Activated T-cell treated with anti-CD3 and anti-CD28 coated beads, Interleukin-2, amount 50 U/mL, for 72 hours (primary cell): ENCODE data around the gene PIP4K2C. TPM values are rescaled to one million over a fixed set of nuclear protein-coding genes. Genes with fewer than 3 reads are reported as not detected.
A peak's percentile ranks its signal among the peaks of the same experiment; 100 is the strongest.
"Not testable (repeated sequence)": the region's sequence is repeated elsewhere in the genome, so short reads cannot be mapped to it uniquely, and the experiment has no call there.

ENCODE experiments used
- ATAC-seq, 2 donors: fragments of 150-1000 bp; cut with Tn5 transposase; replicated peaks in 1 of 2; 2 replicates each; pipeline ENCODE4 v1.10.0; 2021; ENCODE audit warnings: moderate library complexity in 2 of 2, mild to moderate bottlenecking in 1 of 2
- DNase-seq, 2 donors: peaks; one replicate each; pipeline ENCODE4 v3.0.0; 2021 to 2022; ENCODE audit warnings: mixed read lengths in 1 of 2
- H3K27ac Mint-ChIP-seq: one replicate; pipeline ENCODE4 v1.8.0; 2022; ENCODE audit warnings: mild to moderate bottlenecking, moderate library complexity, mixed read lengths
- H3K27me3 Mint-ChIP-seq: one replicate; pipeline ENCODE4 v1.8.0; 2022; ENCODE audit warnings: low read depth, mixed read lengths
- H3K36me3 Mint-ChIP-seq, 2 donors: one replicate each; pipeline ENCODE4 v1.8.0; 2022; ENCODE audit warnings: mixed read lengths in 2 of 2, mild to moderate bottlenecking in 1 of 2; ENCODE audit not compliant: insufficient read depth in 2 of 2
- H3K4me1 Mint-ChIP-seq: one replicate; pipeline ENCODE4 v1.8.0; 2022; ENCODE audit warnings: low read depth, mixed read lengths
- H3K4me3 Mint-ChIP-seq, 2 donors: one replicate each; pipeline ENCODE4 v1.8.0; 2022; ENCODE audit warnings: mild to moderate bottlenecking in 2 of 2, mixed read lengths in 2 of 2, moderate library complexity in 2 of 2
- H3K9me3 Mint-ChIP-seq, 2 donors: one replicate each; pipeline ENCODE4 v1.8.0; 2022; ENCODE audit warnings: mixed read lengths in 2 of 2
- total RNA-seq, 2 donors: library from RNA; stranded (reverse); gene quantifications; one replicate each; pipeline ENCODE4 v1.2.3, GENCODE V29; 2022

The PIP4K2C gene
- total RNA-seq, 2 donors from 2014 or later: 21.3 to 23.1 TPM

DNA sequence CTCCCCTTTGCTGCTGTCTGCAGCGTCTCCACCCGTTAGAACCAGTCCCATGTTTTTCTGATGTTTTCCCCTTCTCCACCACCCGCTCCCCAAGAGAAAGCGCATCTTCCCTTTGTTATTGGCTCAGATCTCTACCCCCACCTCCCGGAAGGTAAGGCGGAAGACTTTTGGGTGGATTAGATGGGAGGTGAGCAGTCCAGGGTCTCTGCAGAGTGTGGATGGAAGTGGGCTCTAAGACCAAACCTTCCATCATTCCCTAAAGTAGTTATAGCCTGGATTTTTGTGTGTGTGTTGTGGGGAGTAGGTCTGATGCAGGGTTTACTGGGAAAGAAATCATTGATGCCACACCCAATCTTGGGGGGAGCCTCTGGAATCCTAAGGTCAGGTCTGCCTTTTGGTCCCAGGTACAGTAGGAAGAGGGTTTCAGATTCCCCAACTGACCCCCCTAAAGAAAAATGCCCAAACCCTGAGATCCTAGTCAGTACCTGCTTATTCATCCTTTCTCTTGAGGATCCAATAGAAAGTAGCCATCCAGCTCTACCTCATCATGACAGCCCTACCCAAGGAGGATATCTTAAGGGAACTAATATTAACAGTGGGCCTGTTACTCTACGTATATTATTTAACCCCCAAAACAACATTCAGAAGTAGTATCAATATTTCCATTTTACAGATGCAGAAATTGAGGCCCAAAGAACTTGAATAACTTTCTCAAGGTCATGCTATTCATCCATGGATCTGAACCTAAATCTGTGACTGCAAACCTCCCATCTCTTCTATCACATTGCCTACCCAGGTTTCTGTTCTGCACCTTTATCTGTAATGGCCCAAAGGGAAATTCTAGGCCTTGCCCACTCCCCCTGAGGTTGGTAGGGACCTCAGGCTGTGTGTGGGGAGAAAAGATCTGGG is 40.1 kb upstream of the PIP4K2C start:
- H3K4me1 Mint-ChIP-seq: peaks cover 50% of the 10 kb centered on the region
- peaks cover 13% of the 10 kb centered on the region for H3K27me3 Mint-ChIP-seq
- H3K36me3 Mint-ChIP-seq: peaks cover 0 to 4% of the 10 kb centered on the region in 2 donors
- H3K9me3 Mint-ChIP-seq: no peaks in the 10 kb centered on the region
- DNase-seq: no peak
- no peak overlapping the region for H3K27ac Mint-ChIP-seq
- no peak for ATAC-seq
- peak overlapping the region; percentile 88 to 90 for H3K4me3 Mint-ChIP-seq

GRCh38 chr12:57551637-57552305 is 39.2 kb upstream of the PIP4K2C start:
- Mint-ChIP-seq H3K36me3 (no peaks in the 10 kb centered on the region), H3K27ac (no peak overlapping the region), H3K4me1 (peaks cover 46% of the 10 kb centered on the region), H3K27me3 (peaks cover 13% of the 10 kb centered on the region), H3K4me3 (no peak overlapping the region), H3K9me3 (no peaks in the 10 kb centered on the region)
- no peak for DNase-seq
- no peak for ATAC-seq

DNA sequence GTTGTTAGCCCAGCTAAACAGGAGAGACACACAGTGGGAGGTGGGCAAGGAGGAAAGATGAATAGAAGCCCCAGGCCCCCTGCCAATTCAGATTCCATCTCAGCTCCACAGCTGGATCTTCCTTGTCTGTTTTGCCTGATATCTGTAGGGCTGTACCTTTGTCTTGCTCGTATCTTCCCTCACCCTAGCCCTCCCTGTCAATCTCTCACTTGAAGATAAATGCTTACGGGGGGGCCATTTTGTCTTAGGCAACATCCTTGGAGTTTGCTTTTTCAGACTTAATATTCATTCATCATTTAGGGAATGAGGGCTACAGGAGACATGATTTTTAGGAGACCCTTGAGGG is 38.7 kb upstream of the PIP4K2C start:
- no peak overlapping the region for H3K4me3 Mint-ChIP-seq
- H3K27ac Mint-ChIP-seq: no peak overlapping the region
- DNase-seq (no peak), ATAC-seq (no peak)
- H3K9me3 Mint-ChIP-seq: no peaks in the 10 kb centered on the region
- peaks cover 45% of the 10 kb centered on the region for H3K4me1 Mint-ChIP-seq
- peaks cover 13% of the 10 kb centered on the region for H3K27me3 Mint-ChIP-seq
- H3K36me3 Mint-ChIP-seq: no peaks in the 10 kb centered on the region

DNA sequence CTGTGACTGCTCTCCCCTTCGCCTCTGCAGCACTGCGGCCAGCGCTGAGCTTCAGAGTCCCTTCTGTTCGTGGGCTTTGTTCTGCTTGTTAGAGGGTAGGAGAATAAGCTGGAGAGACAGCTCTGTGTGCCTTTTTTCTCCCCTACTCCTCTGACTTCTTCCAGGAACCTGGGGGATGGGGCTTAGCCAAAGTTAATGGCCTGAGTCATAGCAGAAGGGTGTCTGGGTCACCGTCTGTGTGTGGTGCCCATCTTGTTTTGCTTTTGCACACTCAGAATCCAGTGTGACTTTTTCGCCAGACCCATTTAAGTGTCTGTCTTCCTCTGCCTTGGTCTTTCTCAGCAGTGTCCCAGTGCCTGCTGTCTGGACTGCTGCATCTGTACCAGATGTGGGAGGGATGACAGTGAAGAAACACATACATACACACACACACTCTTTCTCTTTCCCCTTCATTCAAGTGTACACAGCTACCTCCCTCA is 38.1 kb upstream of the PIP4K2C start:
- DNase-seq (no peak), ATAC-seq (no peak)
- Mint-ChIP-seq H3K4me3 (no peak overlapping the region), H3K36me3 (no peaks in the 10 kb centered on the region), H3K27ac (no peak overlapping the region), H3K4me1 (peaks cover 39% of the 10 kb centered on the region), H3K9me3 (no peaks in the 10 kb centered on the region), H3K27me3 (peaks cover 13% of the 10 kb centered on the region)

- H3K27ac Mint-ChIP-seq: no peak overlapping the region
- DNase-seq (no peak), ATAC-seq (no peak)
- H3K4me3 Mint-ChIP-seq: no peak overlapping the region
- no peaks in the 10 kb centered on the region for H3K36me3 Mint-ChIP-seq
- H3K4me1 Mint-ChIP-seq: peaks cover 34% of the 10 kb centered on the region
- H3K27me3 Mint-ChIP-seq: peaks cover 9% of the 10 kb centered on the region
- H3K9me3 Mint-ChIP-seq: no peaks in the 10 kb centered on the region
These were observed 37.4 kb upstream of the PIP4K2C start for GRCh38 chr12:57553343-57554202.

DNA sequence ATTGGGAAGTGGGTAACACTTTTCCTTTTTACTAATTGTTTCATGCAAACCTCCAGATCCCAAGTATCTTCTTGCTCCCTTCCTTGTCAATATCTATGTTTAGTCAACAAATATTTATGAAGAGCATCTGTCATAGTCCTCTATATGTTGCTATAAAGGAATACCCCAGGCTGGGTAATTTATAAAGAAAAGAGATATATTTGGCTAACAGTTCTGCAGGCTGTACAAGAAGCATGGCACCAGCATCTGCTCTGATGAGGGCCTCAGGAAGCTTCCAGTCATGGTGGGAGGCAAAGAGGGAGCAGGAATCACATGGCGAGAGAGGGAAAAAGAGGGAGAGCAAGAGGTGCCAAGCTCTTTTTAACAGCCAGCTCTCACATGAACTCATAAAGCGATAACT is 36.5 kb upstream of the PIP4K2C start:
- Mint-ChIP-seq H3K36me3 (no peaks in the 10 kb centered on the region), H3K4me3 (no peak overlapping the region), H3K27ac (no peak overlapping the region), H3K4me1 (peaks cover 25% of the 10 kb centered on the region), H3K9me3 (no peaks in the 10 kb centered on the region), H3K27me3 (peaks cover under 1% of the 10 kb centered on the region)
- no peak for DNase-seq
- no peak for ATAC-seq

GRCh38 chr12:57554897-57555296 is 36.1 kb upstream of the PIP4K2C start:
- H3K4me3 Mint-ChIP-seq: no peak overlapping the region
- H3K27ac Mint-ChIP-seq: no peak overlapping the region
- no peaks in the 10 kb centered on the region for H3K27me3 Mint-ChIP-seq
- DNase-seq (no peak), ATAC-seq (no peak)
- no peaks in the 10 kb centered on the region for H3K9me3 Mint-ChIP-seq
- peaks cover 21% of the 10 kb centered on the region for H3K4me1 Mint-ChIP-seq
- no peaks in the 10 kb centered on the region for H3K36me3 Mint-ChIP-seq

- no peaks in the 10 kb centered on the region for H3K9me3 Mint-ChIP-seq
- peaks cover 12% of the 10 kb centered on the region for H3K27me3 Mint-ChIP-seq
- DNase-seq (no peak), ATAC-seq (no peak)
- H3K4me3 Mint-ChIP-seq: no peak overlapping the region
- H3K27ac Mint-ChIP-seq: no peak overlapping the region
- peaks cover 5% of the 10 kb centered on the region for H3K4me1 Mint-ChIP-seq
- no peaks in the 10 kb centered on the region for H3K36me3 Mint-ChIP-seq
These were observed 32.1 kb upstream of the PIP4K2C start for GRCh38 chr12:57558864-57559263.

- ATAC-seq (no peak), DNase-seq (no peak)
- no peak overlapping the region for H3K4me3 Mint-ChIP-seq
These were observed 30.5 kb upstream of the PIP4K2C start for GRCh38 chr12:57560516-57560915.

DNA sequence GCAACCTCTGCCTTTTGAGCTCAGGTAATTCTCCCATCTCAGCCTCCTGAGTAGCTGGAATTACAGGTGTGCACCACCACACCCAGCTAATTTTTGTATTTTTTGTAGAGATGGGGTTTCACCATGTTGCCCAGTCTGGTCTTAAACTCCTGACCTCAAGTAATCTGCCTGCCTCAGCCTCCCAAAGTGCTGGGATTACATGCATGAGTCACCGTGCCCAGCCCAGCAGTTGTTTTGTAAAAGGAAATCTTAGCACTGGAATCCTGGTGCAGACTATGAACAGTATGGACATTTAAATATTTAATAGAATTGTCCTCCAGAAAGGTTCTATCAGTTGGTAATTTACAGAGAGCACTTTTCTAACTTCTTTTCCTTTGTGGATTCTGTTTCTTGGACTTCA is 29.9 kb upstream of the PIP4K2C start:
- peaks cover 12% of the 10 kb centered on the region for H3K27me3 Mint-ChIP-seq
- not testable (repeated sequence) for H3K9me3 Mint-ChIP-seq, DNase-seq, ATAC-seq, H3K4me3 Mint-ChIP-seq, H3K4me1 Mint-ChIP-seq, H3K27ac Mint-ChIP-seq, H3K36me3 Mint-ChIP-seq

More at GRCh38 chr12:57560516-57560915, 30.5 kb upstream of the PIP4K2C start:
- H3K36me3 Mint-ChIP-seq: no peaks in the 10 kb centered on the region
- no peaks in the 10 kb centered on the region for H3K9me3 Mint-ChIP-seq
- peaks cover 5% of the 10 kb centered on the region for H3K4me1 Mint-ChIP-seq
- H3K27ac Mint-ChIP-seq: no peak overlapping the region
- peaks cover 12% of the 10 kb centered on the region for H3K27me3 Mint-ChIP-seq

DNA sequence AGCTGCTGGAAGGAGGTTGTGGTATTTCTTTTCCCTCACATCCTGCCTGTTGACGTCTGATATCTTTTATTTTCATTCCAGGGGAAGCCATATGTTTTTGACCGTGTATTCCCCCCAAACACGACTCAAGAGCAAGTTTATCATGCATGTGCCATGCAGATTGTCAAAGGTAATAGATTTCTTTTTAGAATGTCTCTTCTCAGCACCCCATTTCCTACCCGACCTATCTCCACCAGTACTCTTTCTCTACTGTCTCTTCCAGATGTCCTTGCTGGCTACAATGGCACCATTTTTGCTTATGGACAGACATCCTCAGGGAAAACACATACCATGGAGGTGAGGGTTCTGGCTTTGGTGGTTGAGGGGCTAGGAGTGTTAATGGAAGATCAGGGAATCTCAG is 27.6 kb upstream of the PIP4K2C start:
- Mint-ChIP-seq H3K9me3 (no peaks in the 10 kb centered on the region), H3K27ac (no peak overlapping the region), H3K36me3 (no peaks in the 10 kb centered on the region), H3K4me3 (no peak overlapping the region), H3K27me3 (peaks cover 12% of the 10 kb centered on the region), H3K4me1 (no peaks in the 10 kb centered on the region)
- DNase-seq (no peak), ATAC-seq (no peak)

DNA sequence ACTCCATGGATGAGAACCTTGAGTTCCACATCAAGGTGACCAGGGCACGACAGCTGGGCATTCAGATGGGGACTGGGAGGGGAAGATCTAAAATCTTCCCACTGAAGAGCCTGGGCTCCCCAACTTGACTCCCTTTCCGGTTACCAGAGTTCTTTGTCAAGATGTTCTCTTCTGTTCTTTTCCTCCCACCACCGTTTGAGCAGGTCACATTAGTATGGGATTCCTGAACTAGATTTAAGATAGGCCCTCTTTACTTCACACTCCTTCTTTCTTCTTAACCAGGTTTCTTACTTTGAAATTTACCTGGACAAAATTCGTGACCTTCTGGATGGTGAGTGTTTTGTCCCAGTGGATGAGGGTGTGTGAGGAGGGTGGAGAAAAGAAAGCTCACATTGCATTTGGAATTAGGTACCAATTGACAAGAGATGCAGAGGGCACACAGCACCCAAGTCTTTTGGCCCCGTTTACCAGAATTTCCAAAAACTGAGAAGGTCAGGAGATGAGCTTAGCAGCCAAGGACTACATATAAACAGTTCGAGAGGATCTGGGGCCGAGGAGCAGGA is 26.7 kb upstream of the PIP4K2C start:
- ATAC-seq (no peak), DNase-seq (no peak)
- Mint-ChIP-seq H3K4me3 (no peak overlapping the region), H3K9me3 (no peaks in the 10 kb centered on the region), H3K27ac (no peak overlapping the region), H3K27me3 (peaks cover 12% of the 10 kb centered on the region), H3K36me3 (no peaks in the 10 kb centered on the region), H3K4me1 (no peaks in the 10 kb centered on the region)
